SK-N-SH (cell line): ENCODE measurements around the gene LRCH2.

Experiments
- CTCF ChIP-seq: fragments of 200-600 bp; sonication (generic); IDR thresholded peaks from 2 replicates; pipeline ENCODE4 v1.6.1; 2017; ENCODE audit warnings: antibody characterized with exemption, mild to moderate bottlenecking, moderate library complexity
- IRF3 ChIP-seq: fragments of 150-350 bp; IDR thresholded peaks from 2 replicates; pipeline ENCODE4 v1.6.1; 2016; ENCODE audit warnings: mild to moderate bottlenecking, low read depth, low read length
- JUND ChIP-seq: IDR thresholded peaks from 2 replicates; pipeline ENCODE4 v1.4.0; 2012
- MAX ChIP-seq: IDR thresholded peaks from 2 replicates; pipeline ENCODE4 v1.4.0; 2012; ENCODE audit warnings: low read depth
- POLR2AphosphoS5 ChIP-seq: IDR thresholded peaks from 2 replicates; pipeline ENCODE4 v1.6.1; 2012; ENCODE audit warnings: low read depth, low read length
- RAD21 ChIP-seq: IDR thresholded peaks from 2 replicates; pipeline ENCODE4 v1.6.1; 2012; ENCODE audit warnings: mild to moderate bottlenecking, low read length
- REST ChIP-seq: IDR thresholded peaks from 2 replicates; pipeline ENCODE4 v1.6.1; 2012; ENCODE audit warnings: mild to moderate bottlenecking, low read depth, low read length, moderate library complexity
- RFX5 ChIP-seq: IDR thresholded peaks from 2 replicates; pipeline ENCODE4 v1.6.1; 2012; ENCODE audit warnings: mild to moderate bottlenecking, improper control_type of control experiment, low read length
- RXRA ChIP-seq: IDR thresholded peaks from 2 replicates; pipeline ENCODE4 v1.4.0; 2012; ENCODE audit warnings: low read depth, mild to moderate bottlenecking, borderline replicate concordance
- TAF1 ChIP-seq: IDR thresholded peaks from 2 replicates; pipeline ENCODE4 v1.6.1; 2012; ENCODE audit warnings: low read depth, mild to moderate bottlenecking, low read length, moderate library complexity, borderline replicate concordance
- YY1 ChIP-seq: IDR thresholded peaks from 2 replicates; pipeline ENCODE4 v1.4.0; 2012; ENCODE audit warnings: low read depth, mild to moderate bottlenecking

GRCh38 chrX:115098897-115099296 is 135.0 kb downstream of the LRCH2 start:
- TF ChIP-seq RFX5 = no peak
- no peak for TF ChIP-seq POLR2AphosphoS5
- TF ChIP-seq JUND = no peak
- TF ChIP-seq CTCF = no peak
- no peak for TF ChIP-seq RAD21
- no peak for TF ChIP-seq YY1
- TF ChIP-seq RXRA = no peak
- no peak for TF ChIP-seq TAF1
- TF ChIP-seq IRF3 = no peak
- no peak for TF ChIP-seq MAX
- TF ChIP-seq REST = no peak
